Mesothelial cell of epicardium (in vitro differentiated cells): ENCODE measurements around the gene REEP2. TPM values are rescaled to one million over a fixed set of nuclear protein-coding genes. Genes with fewer than 3 reads are reported as not detected.

Experiments used
- DNase-seq, 2 experiments: peaks; one replicate each; pipeline ENCODE4 v3.0.0; 2021; ENCODE audit warnings: low spot score in 2 of 2; ENCODE audit not compliant: unreplicated experiment in 2 of 2
- H3K27ac Mint-ChIP-seq: 2 replicates; pipeline ENCODE4 v1.8.0; 2021; ENCODE audit warnings: mixed read lengths
- H3K27me3 Mint-ChIP-seq: 2 replicates; pipeline ENCODE4 v1.8.0; 2021; ENCODE audit warnings: low read depth, mixed read lengths
- H3K36me3 Mint-ChIP-seq: 2 replicates; pipeline ENCODE4 v1.8.0; 2021; ENCODE audit warnings: mixed read lengths
- H3K4me1 Mint-ChIP-seq: 2 replicates; pipeline ENCODE4 v1.8.0; 2021; ENCODE audit warnings: mixed read lengths
- H3K4me3 Mint-ChIP-seq: 2 replicates; pipeline ENCODE4 v1.8.0; 2021; ENCODE audit warnings: mild to moderate bottlenecking, moderate library complexity, mixed read lengths
- H3K9me3 Mint-ChIP-seq: 2 replicates; pipeline ENCODE4 v1.8.0; 2021; ENCODE audit warnings: mixed read lengths
- CTCF ChIP-seq: fragments of 200-600 bp; sonication (generic); IDR thresholded peaks from one replicate; pipeline ENCODE4 v1.5.0; 2021; ENCODE audit warnings: antibody characterized with exemption; ENCODE audit not compliant: unreplicated experiment
- total RNA-seq: library from RNA; stranded (reverse); gene quantifications from 3 replicates; pipeline ENCODE4 v1.2.1, GENCODE V29; 2021

The REEP2 gene
- total RNA-seq, 1 donor from 2014 or later: 15.6 TPM

GRCh38 chr5:138453590-138453989 is 14.7 kb downstream of the REEP2 start:
- H3K4me3 Mint-ChIP-seq: no peak overlapping the region
- TF ChIP-seq CTCF: no peak
- H3K27ac Mint-ChIP-seq: no peak overlapping the region
- no peak for DNase-seq
- no peaks in the 10 kb centered on the region for H3K36me3 Mint-ChIP-seq
- peaks cover 5% of the 10 kb centered on the region for H3K4me1 Mint-ChIP-seq
- H3K27me3 Mint-ChIP-seq: peaks cover 17% of the 10 kb centered on the region
- no peaks in the 10 kb centered on the region for H3K9me3 Mint-ChIP-seq

- H3K27ac Mint-ChIP-seq: no peak overlapping the region
- DNase-seq: no peak
- no peak overlapping the region for H3K4me3 Mint-ChIP-seq
- H3K4me1 Mint-ChIP-seq: peaks cover 5% of the 10 kb centered on the region
- H3K27me3 Mint-ChIP-seq: peaks cover 14% of the 10 kb centered on the region
- no peak for TF ChIP-seq CTCF
- H3K36me3 Mint-ChIP-seq: no peaks in the 10 kb centered on the region
- H3K9me3 Mint-ChIP-seq: no peaks in the 10 kb centered on the region
Measured at GRCh38 chr5:138454121-138454520, 15.3 kb downstream of the REEP2 start.

GRCh38 chr5:138455232-138455930 is 16.5 kb downstream of the REEP2 start:
- H3K36me3 Mint-ChIP-seq: no peaks in the 10 kb centered on the region
- peaks cover 11% of the 10 kb centered on the region for H3K27me3 Mint-ChIP-seq
- no peaks in the 10 kb centered on the region for H3K9me3 Mint-ChIP-seq
- H3K27ac Mint-ChIP-seq: no peak overlapping the region
- no peaks in the 10 kb centered on the region for H3K4me1 Mint-ChIP-seq
- TF ChIP-seq CTCF: no peak
- no peak overlapping the region for H3K4me3 Mint-ChIP-seq
- no peak for DNase-seq

GRCh38 chr5:138457531-138458275 is 18.8 kb downstream of the REEP2 start:
- Mint-ChIP-seq H3K9me3 (no peaks in the 10 kb centered on the region), H3K27me3 (peaks cover 11% of the 10 kb centered on the region), H3K4me1 (no peaks in the 10 kb centered on the region), H3K27ac (no peak overlapping the region), H3K4me3 (no peak overlapping the region), H3K36me3 (no peaks in the 10 kb centered on the region)
- no peak for DNase-seq
- no peak for TF ChIP-seq CTCF

- H3K27me3 Mint-ChIP-seq: peaks cover 11% of the 10 kb centered on the region
- H3K9me3 Mint-ChIP-seq: no peaks in the 10 kb centered on the region
- TF ChIP-seq CTCF: no peak
- no peaks in the 10 kb centered on the region for H3K36me3 Mint-ChIP-seq
- no peaks in the 10 kb centered on the region for H3K4me1 Mint-ChIP-seq
- no peak overlapping the region for H3K4me3 Mint-ChIP-seq
- no peak for DNase-seq
- no peak overlapping the region for H3K27ac Mint-ChIP-seq
Measured at GRCh38 chr5:138458384-138458783, 19.5 kb downstream of the REEP2 start.
